Measurements from ENCODE around the gene TNN. TPM values are rescaled to one million over a fixed set of nuclear protein-coding genes. Genes with fewer than 3 reads are reported as not detected.
"Not testable (repeated sequence)": the region's sequence is repeated elsewhere in the genome, so short reads cannot be mapped to it uniquely, and the experiment has no call there.

The TNN gene
- total RNA-seq, 1 donor from 2014 or later: 0.61 TPM

DNA sequence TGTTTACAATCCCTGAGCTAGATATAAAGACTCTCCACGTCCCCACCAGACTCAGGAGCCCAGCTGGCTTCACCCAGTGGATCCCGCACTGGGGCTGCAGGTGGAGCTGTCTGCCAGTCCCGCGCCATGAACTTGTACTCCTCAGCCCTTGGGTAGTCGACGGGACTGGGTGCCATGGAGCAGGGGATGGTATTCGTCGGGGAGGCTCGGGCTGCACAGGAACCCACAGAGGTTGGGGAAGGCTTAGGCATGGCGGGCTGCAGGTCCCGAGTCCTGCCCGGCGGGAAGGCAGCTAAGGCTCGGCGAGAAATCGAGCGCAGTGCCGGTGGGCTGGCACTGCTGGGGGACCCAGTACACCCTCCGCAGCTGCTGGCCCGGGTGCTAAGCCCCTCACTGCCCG is 34.5 kb downstream of the TNN start:
- DNase-seq (ENCODE audit: low spot score): not testable (repeated sequence)

DNA sequence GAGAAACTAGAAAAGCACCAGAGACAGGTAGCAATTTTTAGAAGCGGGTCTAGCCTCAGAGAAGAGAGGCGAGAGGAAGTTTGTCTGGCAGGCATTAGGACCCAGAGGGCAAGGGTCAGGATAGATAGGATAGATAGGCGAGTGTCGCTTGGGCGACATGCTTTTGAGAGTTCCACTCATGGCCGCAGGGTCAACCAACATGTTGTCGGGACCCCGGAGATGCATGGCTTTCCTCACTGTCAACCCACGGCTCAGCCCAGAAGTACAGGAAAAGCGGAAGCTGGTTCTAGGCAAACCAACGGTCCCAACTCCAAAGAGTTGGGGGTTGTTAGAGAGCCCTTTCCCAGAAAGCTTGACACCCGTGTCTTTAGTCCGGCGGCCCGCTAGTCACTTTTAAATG is 38.9 kb downstream of the TNN start:
- not testable (repeated sequence) for DNase-seq (ENCODE audit: low spot score)

DNA sequence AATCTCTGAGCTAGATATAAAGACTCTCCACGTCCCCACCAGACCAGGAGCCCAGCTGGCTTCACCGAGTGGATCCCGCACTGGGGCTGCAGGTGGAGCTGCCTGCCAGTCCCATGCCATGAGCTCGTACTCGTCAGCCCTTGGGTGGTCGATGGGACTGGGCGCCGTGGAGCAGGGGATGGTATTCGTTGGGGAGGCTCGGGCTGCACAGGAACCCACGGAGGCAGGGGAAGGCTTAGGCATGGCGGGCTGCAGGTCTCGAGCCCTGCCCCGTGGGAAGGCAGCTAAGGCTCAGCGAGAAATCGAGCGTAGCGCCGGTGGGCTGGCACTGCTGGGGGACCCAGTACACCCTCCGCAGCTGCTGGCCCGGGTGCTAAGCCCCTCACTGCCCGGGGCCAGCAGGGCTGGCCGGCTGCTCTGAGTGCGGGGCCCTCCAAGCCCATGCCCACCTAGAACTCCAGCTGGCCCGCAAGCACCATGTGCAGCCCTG is 40.7 kb downstream of the TNN start:
- DNase-seq (ENCODE audit: low spot score): not testable (repeated sequence)

DNA sequence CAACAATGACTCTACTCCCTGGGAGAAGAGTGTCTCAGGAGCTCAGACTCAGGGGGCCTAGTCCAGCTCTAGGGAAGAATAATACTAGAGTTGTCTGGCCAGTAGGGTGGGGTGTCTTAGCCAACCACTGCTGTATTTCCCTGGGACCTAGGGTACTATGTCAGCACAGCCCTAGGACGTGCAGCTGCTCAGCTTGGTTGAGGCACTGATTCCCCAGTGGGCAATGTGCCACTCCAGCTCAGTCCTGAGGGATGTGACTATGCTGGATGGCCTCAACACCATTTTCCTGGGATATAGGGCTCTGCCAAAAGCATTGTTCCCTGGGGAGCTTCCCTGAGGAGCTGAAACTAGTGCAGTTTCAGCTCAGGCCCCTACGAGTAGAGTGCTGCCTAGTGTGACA is 47.4 kb downstream of the TNN start:
- no peak for DNase-seq (ENCODE audit: low spot score)

DNA sequence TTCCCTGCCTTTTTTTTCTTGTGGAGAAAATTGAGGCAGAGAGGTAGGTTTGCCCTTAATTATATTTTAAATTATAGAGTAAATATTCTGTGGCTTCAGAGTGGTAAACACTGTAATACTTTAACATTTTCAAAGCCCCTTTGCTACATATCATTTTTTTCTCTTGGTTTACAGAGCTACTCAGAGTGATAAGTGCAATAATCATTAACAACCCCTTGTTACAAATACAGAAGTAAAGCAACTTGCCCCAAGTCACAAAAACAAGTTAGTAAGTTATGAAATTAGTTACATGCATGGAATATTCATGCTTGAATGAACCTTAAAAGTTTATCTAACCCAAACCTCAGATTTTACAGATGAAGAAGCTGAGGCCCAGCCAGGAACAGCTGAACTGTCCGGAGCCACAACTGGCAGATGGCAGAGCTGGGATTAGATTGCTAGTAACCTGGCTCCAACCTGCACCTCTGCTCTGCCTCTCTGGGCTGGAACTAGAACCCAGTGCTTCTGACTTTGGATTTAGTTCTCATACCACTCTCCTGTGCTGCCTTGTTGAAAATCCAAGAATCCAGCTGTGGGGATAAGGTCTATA is 48.7 kb downstream of the TNN start:
- DNase-seq (ENCODE audit: low spot score): no peak

DNA sequence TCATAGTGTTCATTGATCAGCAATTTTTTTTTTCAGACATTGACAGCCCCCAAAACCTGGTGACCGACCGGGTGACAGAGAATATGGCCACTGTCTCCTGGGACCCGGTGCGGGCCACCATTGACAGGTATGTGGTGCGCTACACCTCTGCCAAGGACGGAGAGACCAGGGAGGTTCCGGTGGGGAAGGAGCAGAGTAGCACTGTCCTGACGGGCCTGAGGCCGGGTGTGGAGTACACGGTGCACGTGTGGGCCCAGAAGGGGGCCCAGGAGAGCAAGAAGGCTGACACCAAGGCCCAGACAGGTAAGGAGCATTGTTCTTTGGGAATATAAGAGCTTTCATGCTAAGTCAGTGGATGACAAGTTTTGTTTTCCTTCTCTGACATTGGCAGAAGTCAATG is 49.3 kb downstream of the TNN start:
- no peak for DNase-seq (ENCODE audit: low spot score)

DNA sequence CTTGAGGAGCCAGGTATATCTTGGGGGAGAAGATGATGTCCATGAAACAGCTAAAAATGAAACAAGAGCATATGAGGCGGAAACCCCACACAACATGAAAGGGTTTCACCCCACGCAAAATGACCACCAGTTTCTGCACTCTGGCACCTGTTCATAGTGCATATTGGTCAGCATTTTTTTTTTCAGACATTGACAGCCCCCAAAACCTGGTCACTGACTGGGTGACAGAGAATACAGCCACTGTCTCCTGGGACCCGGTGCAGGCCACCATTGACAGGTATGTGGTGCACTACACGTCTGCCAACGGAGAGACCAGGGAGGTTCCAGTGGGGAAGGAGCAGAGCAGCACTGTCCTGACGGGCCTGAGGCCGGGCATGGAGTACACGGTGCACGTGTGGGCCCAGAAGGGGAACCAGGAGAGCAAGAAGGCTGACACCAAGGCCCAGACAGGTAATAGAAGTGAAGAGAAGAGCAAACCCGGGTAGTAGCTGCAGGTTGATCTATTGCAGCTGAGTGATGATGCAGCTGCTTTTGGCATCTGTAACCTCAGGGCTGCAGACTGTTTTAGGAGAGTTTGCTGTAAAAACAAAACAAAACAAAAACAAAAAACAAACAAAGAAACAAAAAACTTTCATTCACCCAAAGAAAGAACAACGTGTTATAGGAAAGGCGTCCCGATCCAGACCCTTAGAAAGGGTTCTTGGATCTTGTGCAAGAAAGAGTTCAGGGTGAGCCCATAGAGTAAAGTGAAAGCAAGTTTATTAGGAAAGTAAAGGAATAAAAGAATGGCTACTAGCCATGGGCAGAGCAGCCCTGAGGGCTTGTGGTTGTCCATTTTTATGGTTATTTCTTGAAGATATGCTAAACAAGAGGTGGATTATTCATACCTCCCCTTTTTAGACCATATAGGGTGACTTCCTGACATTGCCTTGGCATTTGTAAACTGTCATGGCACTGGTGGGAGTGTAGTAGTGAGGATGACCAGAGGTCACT is 51.0 kb downstream of the TNN start:
- no peak for DNase-seq (ENCODE audit: low spot score)

DNA sequence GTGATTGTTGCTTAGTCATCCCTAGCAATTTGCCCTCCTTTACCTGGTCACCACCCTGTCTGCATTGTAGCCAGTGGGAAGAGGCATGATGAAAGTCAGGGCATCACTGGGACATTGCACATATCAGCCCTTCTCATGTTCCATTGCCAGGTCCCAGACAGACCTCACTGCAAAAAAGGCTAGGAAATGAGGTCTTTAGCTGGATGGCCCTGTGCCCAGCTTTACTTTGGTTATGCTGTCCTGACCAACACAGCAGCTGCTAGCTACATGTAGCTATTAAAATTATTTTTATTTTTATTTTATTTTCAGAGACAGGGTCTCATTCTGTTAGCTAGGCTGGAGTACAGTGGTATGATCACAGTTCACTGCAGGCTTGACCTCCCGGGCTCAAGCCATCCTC is 52.9 kb downstream of the TNN start:
- no peak for DNase-seq (ENCODE audit: low spot score)

DNA sequence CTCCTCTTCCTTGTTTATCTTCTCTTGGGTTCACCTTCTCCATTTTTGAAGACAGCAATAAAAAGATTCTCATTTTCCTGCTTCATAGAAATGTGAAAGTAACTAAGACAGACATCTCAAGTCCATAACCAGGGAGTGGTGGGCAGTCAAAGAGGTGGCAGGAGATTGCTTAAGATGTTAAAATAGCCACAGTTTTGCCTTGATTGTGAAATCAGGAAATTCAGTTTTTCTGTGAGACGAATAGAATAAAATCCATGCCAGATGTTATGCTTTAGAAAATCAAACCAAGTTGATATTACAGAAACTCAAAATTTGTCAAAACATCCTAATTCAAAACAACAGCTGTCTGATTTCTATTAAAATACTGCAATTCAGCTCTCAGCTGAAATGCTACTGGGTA is 57.2 kb downstream of the TNN start:
- no peak for DNase-seq (ENCODE audit: low spot score)

DNA sequence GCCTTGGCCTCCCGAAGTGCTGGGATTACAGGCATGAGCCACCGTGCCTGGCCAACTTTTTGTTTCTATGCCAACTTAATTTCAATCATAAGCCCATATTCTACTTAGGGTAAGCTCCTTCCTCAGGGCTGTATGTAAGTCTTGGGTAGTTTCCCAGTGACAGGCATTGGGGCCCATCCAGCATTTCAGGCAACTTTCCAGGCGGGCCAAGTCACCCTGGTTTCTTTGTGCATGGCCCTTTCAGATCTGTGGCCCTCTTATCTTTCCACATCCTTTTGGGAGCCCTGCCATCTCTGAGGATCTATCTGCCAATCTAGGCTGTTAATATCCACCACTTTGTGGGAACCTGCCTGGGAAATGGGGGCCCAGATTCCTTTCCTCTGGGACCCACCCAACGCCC is 58.7 kb downstream of the TNN start:
- DNase-seq (ENCODE audit: low spot score): no peak

DNA sequence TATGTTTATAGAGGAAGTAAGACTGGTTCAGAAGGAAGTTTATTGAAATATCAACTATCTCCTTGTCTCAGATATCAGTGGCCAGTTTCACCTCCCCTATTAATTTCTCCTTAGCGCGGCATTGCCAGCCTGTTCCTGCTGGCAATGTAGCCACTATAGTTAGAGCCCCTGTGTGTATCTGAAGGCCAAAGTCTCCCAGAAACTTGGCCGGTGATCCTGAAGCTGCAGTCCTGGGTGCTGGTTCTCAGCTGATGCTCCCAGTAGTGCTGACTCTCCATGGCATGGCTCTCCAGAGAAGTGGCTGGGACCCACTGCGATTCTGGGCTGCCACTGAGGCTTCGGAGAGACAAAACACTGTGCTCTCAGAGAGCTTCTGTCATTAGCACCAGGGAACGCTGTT is 59.9 kb downstream of the TNN start:
- DNase-seq (ENCODE audit: low spot score): no peak

DNA sequence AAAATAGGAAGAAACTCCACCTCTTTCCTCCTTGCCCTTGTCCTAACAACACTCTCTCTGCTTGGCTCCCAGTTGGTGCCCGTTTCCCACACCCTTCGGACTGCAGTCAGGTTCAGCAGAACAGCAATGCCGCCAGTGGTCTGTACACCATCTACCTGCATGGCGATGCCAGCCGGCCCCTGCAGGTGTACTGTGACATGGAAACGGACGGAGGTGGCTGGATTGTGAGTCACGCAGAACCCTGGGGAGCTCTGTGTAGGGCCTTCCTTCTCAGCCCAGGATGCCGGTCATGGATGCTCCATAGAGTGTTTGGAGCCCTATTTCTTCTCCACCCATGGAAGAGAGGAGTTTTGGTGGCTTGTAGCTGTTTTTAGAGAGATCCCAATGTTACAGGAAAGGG is 60.9 kb downstream of the TNN start:
- no peak for DNase-seq (ENCODE audit: low spot score)

DNA sequence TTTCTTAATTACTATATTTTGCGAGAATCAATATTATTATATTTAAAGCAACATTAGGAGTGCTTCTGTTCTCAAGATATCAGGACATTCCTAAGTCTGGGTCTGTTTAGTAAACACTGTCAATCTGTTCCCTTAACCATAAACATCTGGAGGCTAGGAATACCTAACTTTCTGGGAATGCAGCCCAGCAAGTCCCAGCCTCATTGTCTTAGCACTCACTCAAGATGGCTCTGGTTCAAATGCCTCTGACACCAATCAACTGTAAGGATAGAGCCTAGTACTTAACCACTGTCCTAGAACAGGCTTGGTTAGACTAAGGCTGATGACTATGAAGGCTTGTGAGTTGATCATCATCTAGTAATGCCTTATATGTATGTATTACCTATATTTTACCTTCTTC is 61.5 kb downstream of the TNN start:
- no peak for DNase-seq (ENCODE audit: low spot score)

DNA sequence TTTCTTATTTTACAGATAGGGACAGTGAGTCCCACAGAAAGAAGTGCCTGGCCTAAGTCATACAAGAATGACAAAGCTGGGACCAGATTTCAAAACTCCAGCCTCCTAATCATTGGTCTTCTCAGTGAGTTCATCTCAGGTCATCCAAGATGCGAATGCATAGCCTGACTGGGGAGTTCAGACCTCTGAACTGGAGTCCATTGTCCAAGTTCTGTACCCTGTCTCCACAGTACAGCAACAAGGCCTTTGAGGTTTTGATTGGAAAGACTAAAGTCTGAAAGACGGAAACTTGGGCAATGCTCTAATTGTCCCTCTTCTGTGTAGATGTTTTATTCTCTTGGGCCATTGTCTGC is 62.0 kb downstream of the TNN start:
- DNase-seq (ENCODE audit: low spot score): no peak

DNA sequence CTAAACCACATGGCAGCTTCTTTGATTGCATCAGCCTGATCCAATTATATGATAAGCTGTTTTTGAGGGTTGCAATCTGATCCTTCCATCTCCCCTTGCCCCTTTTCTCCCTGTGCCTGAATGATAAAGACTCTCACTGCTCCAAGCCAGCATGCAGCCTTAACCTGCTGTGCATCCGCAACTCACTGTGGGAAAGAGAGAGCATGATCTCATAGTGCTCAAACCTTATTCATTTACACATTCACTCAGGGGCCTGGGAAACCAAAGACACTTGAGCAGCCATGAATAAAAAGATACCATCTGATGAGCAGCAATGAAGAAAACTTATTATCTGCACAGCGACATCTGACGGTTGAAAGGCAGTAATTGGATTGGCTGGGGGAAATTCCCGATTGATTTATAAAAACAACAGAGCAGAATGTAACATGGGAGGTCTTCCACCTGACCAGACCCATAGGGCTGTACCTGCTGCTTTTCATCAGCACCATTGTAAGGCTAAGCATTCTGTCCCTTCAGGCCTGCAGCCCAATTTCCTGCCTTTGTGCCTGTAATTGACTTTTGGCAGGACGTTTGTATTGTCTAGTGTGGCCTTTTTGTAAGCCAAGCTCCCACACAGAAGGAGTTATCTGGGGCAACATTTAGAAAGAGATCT is 62.5 kb downstream of the TNN start:
- no peak for DNase-seq (ENCODE audit: low spot score)

DNA sequence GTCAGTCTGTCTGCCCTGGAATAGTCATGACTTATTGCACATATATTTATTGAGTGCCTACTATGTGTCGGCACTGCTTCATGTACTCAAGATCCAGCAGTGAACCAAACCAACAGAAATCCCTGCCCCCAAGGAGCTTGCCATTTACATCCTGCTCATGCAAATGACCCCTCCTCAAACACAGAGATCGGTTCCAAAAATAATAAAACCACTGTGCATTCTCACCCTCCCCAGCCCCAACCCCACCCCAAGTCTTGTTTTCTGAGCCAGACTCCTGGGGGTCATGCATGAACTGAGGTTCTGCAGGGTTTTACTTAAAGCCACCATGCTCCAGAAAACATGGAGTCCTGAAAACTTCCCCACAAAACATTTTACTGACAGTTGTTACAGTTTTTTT is 63.0 kb downstream of the TNN start:
- no peak for DNase-seq (ENCODE audit: low spot score)

DNA sequence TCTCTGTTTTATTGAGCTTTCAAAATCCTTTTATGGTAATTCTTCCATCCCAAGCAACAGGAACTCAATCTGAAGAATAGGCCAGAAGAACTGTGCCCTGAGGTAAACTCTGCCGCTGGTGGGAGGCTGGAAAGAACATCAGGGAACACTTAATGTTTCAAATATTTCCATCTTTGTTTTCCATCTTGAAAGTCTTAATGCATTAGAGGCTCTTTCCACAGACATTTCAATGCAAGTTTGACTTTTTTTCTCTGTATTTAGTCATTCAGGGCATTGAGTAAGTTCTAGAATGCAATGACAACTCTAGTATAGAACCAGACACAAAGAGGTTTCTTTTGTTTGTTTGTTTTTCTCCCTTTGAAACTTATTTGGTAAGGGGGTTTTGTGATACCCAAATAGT is 63.5 kb downstream of the TNN start:
- DNase-seq (ENCODE audit: low spot score): no peak

DNA sequence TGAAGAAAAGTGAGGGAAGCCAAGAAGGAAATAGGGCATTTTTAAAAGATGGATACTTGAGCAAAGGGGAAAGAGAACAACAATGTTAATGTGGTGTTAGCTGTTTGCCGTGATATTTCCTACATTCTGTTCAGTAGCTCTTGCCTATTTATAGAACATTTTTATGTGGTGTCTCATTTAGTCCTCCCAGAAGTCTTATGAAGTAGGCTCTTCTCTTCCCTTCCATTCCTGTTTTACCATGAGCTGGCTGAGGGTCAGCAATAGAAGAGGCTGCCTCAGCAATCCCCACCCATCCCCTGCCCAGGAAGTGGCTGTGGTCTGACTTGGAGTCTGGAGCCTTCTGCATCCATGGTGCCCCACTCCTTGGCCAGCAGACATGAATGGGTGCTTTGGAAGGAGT is 64.8 kb downstream of the TNN start:
- no peak for DNase-seq (ENCODE audit: low spot score)

DNA sequence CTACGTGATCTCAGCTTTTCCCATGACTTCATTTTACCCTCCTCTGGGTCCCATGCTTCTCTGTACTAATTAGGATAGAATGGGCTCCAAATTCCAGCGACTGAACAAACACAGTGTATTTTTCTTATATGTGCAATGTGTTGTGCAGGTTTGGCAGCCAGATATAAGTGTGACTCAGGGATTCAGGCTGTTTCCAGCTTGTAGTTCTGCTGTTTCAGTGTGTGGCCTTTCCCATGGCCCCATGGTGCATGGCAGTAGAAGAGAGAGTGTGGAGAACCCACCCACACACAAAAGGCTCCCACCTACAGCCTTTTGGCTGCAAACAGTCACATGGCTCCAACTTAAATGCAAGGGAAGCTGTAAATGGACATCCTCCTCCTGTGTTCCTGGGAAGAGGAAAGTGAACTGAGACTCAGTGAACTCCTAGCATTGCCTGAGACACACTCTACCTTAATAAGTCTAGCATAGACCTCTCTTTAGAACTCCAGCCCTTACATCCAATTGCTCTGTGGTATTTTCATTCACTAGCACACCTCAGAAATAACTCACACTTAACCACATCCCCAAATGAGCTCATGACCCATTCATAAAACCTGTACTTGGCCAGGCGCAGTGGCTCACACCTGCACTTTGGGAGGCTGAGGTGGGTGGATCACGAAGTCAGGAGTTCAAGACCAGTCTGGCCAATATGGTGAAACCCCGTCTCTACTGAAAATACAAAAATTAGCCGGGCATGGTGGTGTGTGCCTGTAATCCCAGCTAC is 66.2 kb downstream of the TNN start:
- DNase-seq (ENCODE audit: low spot score): no peak

DNA sequence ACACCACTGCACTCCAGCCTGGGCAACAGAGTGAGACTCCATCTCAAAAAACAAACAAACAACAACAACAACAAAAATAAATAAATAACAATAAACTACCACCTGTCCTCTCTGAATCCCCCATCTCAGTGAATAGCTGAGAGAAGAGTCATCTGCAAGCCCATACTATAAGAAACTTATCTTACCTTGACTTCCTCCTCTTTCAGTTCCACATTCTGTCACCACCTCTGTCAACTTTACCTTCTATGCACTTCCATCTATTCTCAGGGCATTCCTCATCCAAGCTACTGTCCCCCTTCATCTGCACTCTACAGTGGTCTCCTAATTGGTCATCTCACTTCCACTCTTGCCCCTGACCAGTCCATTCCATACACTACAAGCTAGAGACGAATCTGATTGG is 66.9 kb downstream of the TNN start:
- DNase-seq (ENCODE audit: low spot score): no peak

DNA sequence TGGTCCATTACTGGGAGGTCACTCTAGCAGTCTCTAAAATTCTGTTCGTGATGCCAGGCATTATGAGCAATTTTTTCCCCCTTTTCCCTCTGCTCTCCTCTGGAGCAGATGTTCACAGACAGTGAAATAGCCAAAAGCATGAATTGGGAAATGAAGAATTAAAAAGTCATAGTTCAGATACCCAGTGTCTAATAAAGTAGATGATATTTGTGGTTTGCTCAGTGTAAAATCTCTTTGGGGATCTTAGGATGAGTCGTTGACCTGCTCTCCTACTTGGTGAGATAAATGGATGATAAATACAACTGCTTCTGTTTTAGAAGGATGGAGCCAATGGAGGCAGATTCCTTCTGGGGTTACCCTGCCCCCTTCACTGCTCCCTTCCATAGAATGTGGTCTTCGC is 68.6 kb downstream of the TNN start:
- no peak for DNase-seq (ENCODE audit: low spot score)

DNA sequence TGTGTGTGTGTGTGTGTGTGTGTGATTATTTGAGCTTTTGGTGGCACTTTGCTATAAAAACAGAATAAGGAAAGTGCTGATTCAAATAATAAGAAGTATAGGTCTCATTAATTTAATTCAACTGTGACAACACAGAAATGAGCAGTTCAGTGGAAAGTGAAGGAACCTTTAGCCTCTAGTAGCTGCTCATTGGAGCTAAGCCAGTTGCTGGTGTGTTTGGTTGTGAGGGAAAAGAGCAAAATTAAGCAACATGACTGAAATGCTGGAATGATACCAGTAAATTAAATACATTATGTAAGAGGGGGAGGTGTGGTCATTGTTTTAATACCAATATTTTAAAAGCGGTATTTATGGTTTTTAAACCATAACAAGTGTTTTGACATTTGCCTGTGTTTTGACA is 69.7 kb downstream of the TNN start:
- no peak for DNase-seq (ENCODE audit: low spot score)

Measured in mesenteric fat pad (tissue), 1 donor.